ENCODE data around the gene VPS26A.

Gene VPS26A

GRCh38 chr10:69213591-69214311 is 89.8 kb downstream of the VPS26A start (continued):
- no peak for TF ChIP-seq GLI4 (tag by site-specific recombination; IDR thresholded peaks at IDR 0.05)
- no peak for TF ChIP-seq ZNF133 (tag by site-specific recombination; IDR thresholded peaks at IDR 0.05)
- TF ChIP-seq MEIS1 (CRISPR knock-in tag; IDR thresholded peaks at IDR 0.05; ENCODE audit: borderline replicate concordance), result no peak
- TF ChIP-seq ZBTB1 (tag by site-specific recombination; IDR thresholded peaks at IDR 0.05), result no peak
- peak; percentile 46; the same call in 1 of the 2 replicates for TF ChIP-seq ZNF24 (tag by site-specific recombination; IDR thresholded peaks at IDR 0.05)
- TF ChIP-seq ZNF174 (tag by site-specific recombination; IDR thresholded peaks at IDR 0.05), result no peak
- no peak for TF ChIP-seq PRDM6 (tag by site-specific recombination; IDR thresholded peaks at IDR 0.05)
- TF ChIP-seq HOXA7 (CRISPR knock-in tag; IDR thresholded peaks at IDR 0.05; ENCODE audit: borderline replicate concordance), result no peak
- no peak for TF ChIP-seq ZNF280C (tag by site-specific recombination; IDR thresholded peaks at IDR 0.05)
- no peak for TF ChIP-seq GLI2 (tag by site-specific recombination; IDR thresholded peaks at IDR 0.05; ENCODE audit: borderline replicate concordance, low read depth)
- TF ChIP-seq ZNF645 (tag by site-specific recombination; IDR thresholded peaks at IDR 0.05), result no peak
- no peak for TF ChIP-seq ZNF423 (tag by site-specific recombination; IDR thresholded peaks at IDR 0.05)
- TF ChIP-seq ZNF521 (tag by site-specific recombination; IDR thresholded peaks at IDR 0.05), result no peak
- TF ChIP-seq ZNF311 (tag by site-specific recombination; IDR thresholded peaks at IDR 0.05; ENCODE audit: borderline replicate concordance), result no peak
- no peak for TF ChIP-seq ZNF404 (tag by site-specific recombination; IDR thresholded peaks at IDR 0.05)
- no peak for TF ChIP-seq ZNF274 (IDR thresholded peaks at IDR 0.05; ENCODE audit: low read length)
- TF ChIP-seq ZNF274 (tag by site-specific recombination; IDR thresholded peaks at IDR 0.05; ENCODE audit: borderline replicate concordance), result no peak
- TF ChIP-seq INSM2 (tag by site-specific recombination; IDR thresholded peaks at IDR 0.05), result peak; percentile 63
- TF ChIP-seq HIC1 (tag by site-specific recombination; IDR thresholded peaks at IDR 0.05), result peak; percentile 86
- TF ChIP-seq ZNF624 (tag by site-specific recombination; IDR thresholded peaks at IDR 0.05), result no peak
- TF ChIP-seq ZNF837 (tag by site-specific recombination; IDR thresholded peaks at IDR 0.05), result no peak
- TF ChIP-seq ZBTB44 (tag by site-specific recombination; IDR thresholded peaks at IDR 0.05), result no peak
- TF ChIP-seq ZNF513 (tag by site-specific recombination; IDR thresholded peaks at IDR 0.05), result peak; percentile 49; the same call in 1 of the 2 replicates
- TF ChIP-seq ZNF791 (tag by site-specific recombination; IDR thresholded peaks at IDR 0.05), result no peak
- TF ChIP-seq ZNF48 (tag by site-specific recombination; IDR thresholded peaks at IDR 0.05), result no peak
- TF ChIP-seq ZNF202 (tag by site-specific recombination; IDR thresholded peaks at IDR 0.05; ENCODE audit: borderline replicate concordance), result no peak
- no peak for TF ChIP-seq YY2 (tag by site-specific recombination; IDR thresholded peaks at IDR 0.05)
- no peak for TF ChIP-seq SP2 (tag by site-specific recombination; IDR thresholded peaks at IDR 0.05)
- no peak for TF ChIP-seq ZNF140 (tag by site-specific recombination; IDR thresholded peaks at IDR 0.05)
